ENCODE measurements around the gene EPHB6.

- TF ChIP-seq ZNF24 (tag by site-specific recombination; IDR thresholded peaks at IDR 0.05): no peak
- TF ChIP-seq ZNF621 (tag by site-specific recombination; IDR thresholded peaks at IDR 0.05): no peak
- no peak for TF ChIP-seq CTCF (tag by site-specific recombination; IDR thresholded peaks at IDR 0.05)
- TF ChIP-seq ZNF239 (tag by site-specific recombination; IDR thresholded peaks at IDR 0.05): no peak
- TF ChIP-seq KLF10 (tag by site-specific recombination; IDR thresholded peaks at IDR 0.05): no peak
- no peak for TF ChIP-seq PRDM4 (tag by site-specific recombination; IDR thresholded peaks at IDR 0.05)
- no peak for TF ChIP-seq ZNF654 (tag by site-specific recombination; IDR thresholded peaks at IDR 0.05; ENCODE audit: low read depth)
- no peak for TF ChIP-seq ZBTB7A (tag by site-specific recombination; IDR thresholded peaks at IDR 0.05; ENCODE audit: low read depth)
- no peak for TF ChIP-seq ZSCAN18 (tag by site-specific recombination; IDR thresholded peaks at IDR 0.05)
- TF ChIP-seq ZNF843 (tag by site-specific recombination; IDR thresholded peaks at IDR 0.05): no peak
Measured at GRCh38 chr7:142883145-142883544, 28.3 kb downstream of the EPHB6 start.
